Measurements from ENCODE around the gene ATG9B. TPM values are rescaled to one million over a fixed set of nuclear protein-coding genes. Genes with fewer than 3 reads are reported as not detected.

ATG9B gene
- total RNA-seq, 1 donor from 2014 or later, result not detected

Other genes with a start within 250 kb of the ATG9B start
- gene TMEM176B, start 224.1 kb downstream of the ATG9B start, total RNA-seq, result 33.4 TPM
- gene TMEM176A, start 223.7 kb downstream of the ATG9B start, total RNA-seq, result 27.1 TPM
- not detected for gene AOC1, start 172.0 kb downstream of the ATG9B start, total RNA-seq
- 88.9 TPM for gene KCNH2, start 46.2 kb downstream of the ATG9B start, total RNA-seq
- gene NOS3, start 33.5 kb downstream of the ATG9B start, total RNA-seq, result 10.0 TPM
- 24.6 TPM for gene ABCB8, start 4.0 kb upstream of the ATG9B start, total RNA-seq
- 6.5 TPM for gene ASIC3, start 24.0 kb upstream of the ATG9B start, total RNA-seq
- 6.3 TPM for gene CDK5, start 33.4 kb upstream of the ATG9B start, total RNA-seq
- gene SLC4A2, start 35.1 kb upstream of the ATG9B start, total RNA-seq, result 49.7 TPM
- 81.1 TPM for gene FASTK, start 56.3 kb upstream of the ATG9B start, total RNA-seq
- 33.9 TPM for gene TMUB1, start 59.0 kb upstream of the ATG9B start, total RNA-seq
- gene AGAP3, start 62.0 kb upstream of the ATG9B start, total RNA-seq, result 62.7 TPM
- gene GBX1, start 143.2 kb upstream of the ATG9B start, total RNA-seq, result 2.7 TPM
- gene ASB10, start 162.8 kb upstream of the ATG9B start, total RNA-seq, result 42.6 TPM
- not detected for gene H2BK1, start 186.0 kb upstream of the ATG9B start, total RNA-seq
- gene ABCF2, start 202.7 kb upstream of the ATG9B start, total RNA-seq, result 23.9 TPM
- 10.5 TPM for gene CHPF2, start 208.0 kb upstream of the ATG9B start, total RNA-seq
- 131 TPM for gene SMARCD3, start 224.2 kb upstream of the ATG9B start, total RNA-seq